Activated CD4-positive, alpha-beta T cell treated with anti-CD3 and anti-CD28 coated beads, Interleukin-2, amount 50 U/mL, for 24 hours (primary cell): ENCODE measurements around the gene COQ8A.

ENCODE experiments used
- DNase-seq, 2 donors: peaks; one replicate each; pipeline ENCODE4 v3.0.0-alpha.2; 2020; ENCODE audit warnings: low read depth in 1 of 2, low spot score in 1 of 2

The COQ8A gene

GRCh38 chr1:226972931-226973330 is 32.8 kb downstream of the COQ8A start:
- DNase-seq: no peak

GRCh38 chr1:226973371-226973897 is 33.3 kb downstream of the COQ8A start:
- DNase-seq: no peak

- DNase-seq: no peak
Observed at GRCh38 chr1:226973898-226974543, 33.9 kb downstream of the COQ8A start.

- DNase-seq: no peak
Observed at GRCh38 chr1:226974544-226975258, 34.6 kb downstream of the COQ8A start.

GRCh38 chr1:226975259-226976250 is 35.5 kb downstream of the COQ8A start:
- DNase-seq: no peak

- DNase-seq: no peak
Observed at GRCh38 chr1:226976276-226976977, 36.3 kb downstream of the COQ8A start.

GRCh38 chr1:226976978-226977642 is 37.0 kb downstream of the COQ8A start:
- DNase-seq: no peak

GRCh38 chr1:226977643-226978431 is 37.7 kb downstream of the COQ8A start:
- DNase-seq: no peak

- no peak for DNase-seq
Observed at GRCh38 chr1:226978432-226979114, 38.5 kb downstream of the COQ8A start.

- no peak for DNase-seq
Observed at GRCh38 chr1:226979115-226979516, 39.0 kb downstream of the COQ8A start.

GRCh38 chr1:226979517-226980121 is 39.5 kb downstream of the COQ8A start:
- DNase-seq: no peak

- DNase-seq: no peak
Observed at GRCh38 chr1:226980122-226980560, 40.0 kb downstream of the COQ8A start.

GRCh38 chr1:226980565-226981385 is 40.7 kb downstream of the COQ8A start:
- DNase-seq: no peak

- no peak for DNase-seq
Observed at GRCh38 chr1:226981386-226981817, 41.3 kb downstream of the COQ8A start.

- DNase-seq: no peak
Observed at GRCh38 chr1:226981838-226982237, 41.7 kb downstream of the COQ8A start.

- no peak for DNase-seq
Observed at GRCh38 chr1:226982451-226983177, 42.5 kb downstream of the COQ8A start.
